Hematopoietic multipotent progenitor cell (in vitro differentiated cells): ENCODE measurements around the gene CAPN1. TPM values are rescaled to one million over a fixed set of nuclear protein-coding genes. Genes with fewer than 3 reads are reported as not detected.
A peak's percentile ranks its signal among the peaks of the same experiment; 100 is the strongest.

Experiments used
- DNase-seq, 3 donors: peaks; one replicate each; pipeline ENCODE4 v3.0.0-alpha.2; 2011 to 2015; ENCODE audit warnings: low read depth in 2 of 3, low spot score in 2 of 3
- total RNA-seq: library from RNA; depleted of rRNA; stranded (reverse); fragments of >200 nt; gene quantifications from one replicate; pipeline ENCODE4 v1.2.3, GENCODE V29; 2012

Gene CAPN1
- total RNA-seq, 1 donor, result 160 TPM

DNA sequence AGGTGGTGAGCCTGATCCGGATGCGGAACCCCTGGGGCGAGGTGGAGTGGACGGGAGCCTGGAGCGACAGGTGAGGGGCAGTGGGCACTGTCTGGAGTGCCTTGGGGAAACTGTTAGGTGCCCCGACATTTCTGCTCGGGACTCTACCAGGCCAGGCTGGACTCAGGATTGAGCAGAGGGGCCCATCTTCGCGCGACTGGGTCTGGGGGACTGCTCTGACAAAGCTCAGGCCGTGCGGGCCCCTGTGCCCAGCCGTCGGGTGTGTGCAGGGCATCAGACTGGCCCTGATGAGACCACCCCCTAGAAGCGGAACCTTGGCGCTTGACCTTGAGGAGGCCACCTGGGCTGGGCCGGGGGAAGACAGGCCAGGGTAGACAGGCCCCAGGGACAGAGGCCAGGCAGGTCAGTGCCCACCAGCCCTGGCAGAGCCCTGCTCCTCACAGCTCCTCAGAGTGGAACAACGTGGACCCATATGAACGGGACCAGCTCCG, 6.3 kb downstream of the CAPN1 start:
- DNase-seq, result no peak

DNA sequence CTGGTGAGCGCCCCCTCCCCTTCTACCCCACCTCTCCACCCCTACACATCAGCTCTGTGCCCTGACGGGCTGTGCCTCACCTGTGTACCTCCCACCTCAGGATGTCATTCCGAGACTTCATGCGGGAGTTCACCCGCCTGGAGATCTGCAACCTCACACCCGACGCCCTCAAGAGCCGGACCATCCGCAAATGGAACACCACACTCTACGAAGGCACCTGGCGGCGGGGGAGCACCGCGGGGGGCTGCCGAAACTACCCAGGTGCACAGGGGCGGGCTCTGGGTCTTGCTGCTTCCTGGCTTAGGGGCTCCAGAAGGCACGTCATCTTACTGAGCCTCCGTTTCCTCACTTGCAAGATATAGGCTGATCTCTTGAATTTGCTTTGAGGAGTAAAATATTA, 6.8 kb downstream of the CAPN1 start:
- no peak for DNase-seq

DNA sequence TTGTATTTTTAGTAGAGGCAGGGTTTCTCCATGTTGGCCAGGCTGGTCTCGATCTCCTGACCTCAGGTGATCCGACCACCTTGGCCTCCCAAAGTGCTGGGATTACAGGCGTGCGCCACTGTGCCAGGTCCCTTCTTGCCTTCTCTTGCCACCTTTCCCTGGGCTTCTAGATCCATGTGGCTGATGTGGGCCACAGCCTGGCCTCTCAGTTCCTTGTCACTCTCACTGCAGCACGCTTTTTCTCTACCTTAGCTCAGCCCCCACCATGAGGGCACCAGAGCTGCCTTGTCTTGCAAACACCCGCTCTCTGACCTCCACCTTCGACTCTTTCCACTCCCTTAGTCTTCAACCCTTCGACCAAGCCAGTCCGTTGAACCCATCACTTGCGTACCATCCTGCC, 7.5 kb downstream of the CAPN1 start:
- DNase-seq, result no peak

DNA sequence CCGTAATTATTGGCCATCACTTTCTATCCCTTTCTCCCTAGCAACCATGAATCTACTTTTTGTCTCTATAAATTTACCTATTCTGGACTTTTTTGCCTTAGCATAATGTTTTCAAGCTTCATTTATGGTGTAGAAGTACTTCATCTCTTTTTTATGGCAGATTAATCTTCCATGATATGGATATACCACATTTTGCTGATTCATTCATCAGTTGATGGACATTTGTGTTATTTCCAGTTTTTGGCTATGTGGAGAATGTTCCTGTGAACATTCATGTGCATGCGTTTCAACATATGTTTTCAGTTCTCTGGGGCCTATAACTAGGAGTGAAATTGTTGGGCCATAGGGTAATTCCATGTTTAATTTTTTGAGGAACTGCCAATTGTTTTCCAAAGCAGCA, 12.8 kb downstream of the CAPN1 start:
- DNase-seq, result no peak

DNA sequence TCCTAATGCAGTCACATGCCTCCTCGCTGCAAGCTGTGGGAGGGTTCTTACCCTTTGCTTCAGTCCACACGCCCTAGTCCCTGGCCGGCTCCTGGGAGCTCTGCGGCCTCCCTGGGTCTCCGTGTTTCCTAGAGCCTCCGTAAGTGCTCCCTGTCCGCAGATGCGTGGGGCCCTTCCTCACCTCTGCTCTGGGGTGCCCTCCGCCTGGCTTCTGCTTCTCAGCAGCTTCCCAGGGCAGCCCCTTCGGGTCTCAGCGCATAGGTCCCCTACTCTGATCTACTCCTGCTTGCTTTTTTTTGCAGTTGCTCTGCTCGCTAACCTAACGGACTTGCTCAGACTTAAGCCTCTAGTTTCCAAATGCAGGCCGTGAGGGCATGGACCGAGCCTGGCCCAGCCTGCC, 22.4 kb downstream of the CAPN1 start:
- DNase-seq, result no peak

DNA sequence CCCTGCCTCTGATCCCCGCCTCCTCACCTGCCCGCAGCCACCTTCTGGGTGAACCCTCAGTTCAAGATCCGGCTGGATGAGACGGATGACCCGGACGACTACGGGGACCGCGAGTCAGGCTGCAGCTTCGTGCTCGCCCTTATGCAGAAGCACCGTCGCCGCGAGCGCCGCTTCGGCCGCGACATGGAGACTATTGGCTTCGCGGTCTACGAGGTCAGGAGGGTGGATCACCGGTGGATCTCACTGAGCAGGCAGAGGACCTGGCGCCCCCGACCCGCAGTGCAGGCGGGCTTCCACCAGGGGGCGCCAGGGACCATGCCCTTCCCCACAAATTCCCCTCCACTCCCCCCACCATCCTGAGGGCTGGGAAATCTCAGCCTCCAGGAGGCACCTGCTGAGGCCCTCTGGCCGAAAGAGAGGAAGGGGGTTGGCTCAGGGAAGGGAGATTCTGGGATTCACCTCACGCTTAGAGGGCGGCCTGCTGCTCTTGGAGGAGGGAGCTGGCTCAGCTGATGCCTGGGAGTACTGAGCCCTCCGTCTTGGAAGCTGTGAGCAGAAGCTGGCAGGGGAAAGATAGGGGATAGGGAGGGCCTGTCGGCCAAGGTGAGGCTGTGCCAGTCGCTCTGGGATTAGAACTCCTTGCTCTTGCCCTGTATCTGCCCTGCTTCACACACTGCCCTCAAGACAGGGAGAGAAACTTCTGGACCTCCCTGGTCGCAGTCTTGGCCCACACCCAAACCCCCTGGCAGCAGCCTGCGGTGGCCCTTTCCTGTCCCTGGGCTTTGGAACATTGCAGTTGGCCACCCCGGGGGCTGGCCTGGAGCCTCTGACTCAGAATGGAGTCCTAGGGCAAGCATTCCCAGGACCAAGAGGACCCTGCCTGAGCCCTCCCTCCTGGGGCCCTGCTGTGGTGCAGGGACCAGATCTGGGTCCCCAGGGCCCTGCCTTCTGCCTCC, 23.2 kb downstream of the CAPN1 start:
- peak; percentile 29 to 62 (median 49) for DNase-seq

DNA sequence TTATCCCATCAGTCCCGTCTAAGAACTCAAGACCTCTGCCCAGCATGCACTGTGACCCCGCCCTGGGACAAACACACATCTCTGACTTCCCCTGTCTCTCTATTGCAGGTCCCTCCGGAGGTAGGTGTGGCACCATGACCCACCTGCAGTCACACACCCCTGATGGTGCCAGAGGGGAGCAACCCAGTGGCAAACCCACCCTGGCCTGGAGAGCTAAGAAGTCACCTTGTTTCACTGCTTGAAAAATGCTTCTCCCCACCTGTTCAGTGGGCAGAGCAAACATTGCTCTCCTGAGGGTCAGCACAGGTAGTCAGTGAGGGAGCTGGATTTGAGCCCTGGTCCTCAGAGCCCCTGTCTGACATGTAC, 23.9 kb downstream of the CAPN1 start:
- no peak for DNase-seq

DNA sequence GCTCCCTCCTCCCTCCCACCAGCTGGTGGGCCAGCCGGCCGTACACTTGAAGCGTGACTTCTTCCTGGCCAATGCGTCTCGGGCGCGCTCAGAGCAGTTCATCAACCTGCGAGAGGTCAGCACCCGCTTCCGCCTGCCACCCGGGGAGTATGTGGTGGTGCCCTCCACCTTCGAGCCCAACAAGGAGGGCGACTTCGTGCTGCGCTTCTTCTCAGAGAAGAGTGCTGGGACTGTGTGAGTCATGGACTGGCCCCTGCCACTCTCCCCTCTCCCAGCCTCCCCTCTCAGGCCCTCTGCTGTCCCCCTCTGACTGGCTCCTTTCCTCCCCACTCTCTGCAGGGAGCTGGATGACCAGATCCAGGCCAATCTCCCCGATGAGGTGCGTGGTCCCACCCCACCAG, 24.7 kb downstream of the CAPN1 start:
- no peak for DNase-seq

DNA sequence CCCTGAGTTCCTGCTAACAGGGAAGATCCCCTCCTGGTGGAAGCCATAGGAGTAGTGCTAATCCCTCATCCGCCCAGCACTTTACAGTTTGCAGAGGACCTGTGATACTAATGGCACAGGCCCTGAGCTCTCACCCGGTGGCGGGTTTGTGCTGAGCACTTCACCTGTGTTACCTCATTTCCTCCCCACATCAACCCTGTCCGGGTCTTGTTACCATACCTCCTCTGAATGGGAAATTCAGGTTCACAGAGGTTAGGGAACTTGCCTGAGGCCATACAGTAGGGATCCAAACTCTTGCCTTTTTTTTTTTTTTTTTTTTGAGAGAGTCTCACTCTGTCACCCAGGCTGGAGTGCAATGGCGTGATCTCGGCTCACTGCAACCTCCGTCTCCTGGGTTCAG, 25.2 kb downstream of the CAPN1 start:
- DNase-seq, result no peak

DNA sequence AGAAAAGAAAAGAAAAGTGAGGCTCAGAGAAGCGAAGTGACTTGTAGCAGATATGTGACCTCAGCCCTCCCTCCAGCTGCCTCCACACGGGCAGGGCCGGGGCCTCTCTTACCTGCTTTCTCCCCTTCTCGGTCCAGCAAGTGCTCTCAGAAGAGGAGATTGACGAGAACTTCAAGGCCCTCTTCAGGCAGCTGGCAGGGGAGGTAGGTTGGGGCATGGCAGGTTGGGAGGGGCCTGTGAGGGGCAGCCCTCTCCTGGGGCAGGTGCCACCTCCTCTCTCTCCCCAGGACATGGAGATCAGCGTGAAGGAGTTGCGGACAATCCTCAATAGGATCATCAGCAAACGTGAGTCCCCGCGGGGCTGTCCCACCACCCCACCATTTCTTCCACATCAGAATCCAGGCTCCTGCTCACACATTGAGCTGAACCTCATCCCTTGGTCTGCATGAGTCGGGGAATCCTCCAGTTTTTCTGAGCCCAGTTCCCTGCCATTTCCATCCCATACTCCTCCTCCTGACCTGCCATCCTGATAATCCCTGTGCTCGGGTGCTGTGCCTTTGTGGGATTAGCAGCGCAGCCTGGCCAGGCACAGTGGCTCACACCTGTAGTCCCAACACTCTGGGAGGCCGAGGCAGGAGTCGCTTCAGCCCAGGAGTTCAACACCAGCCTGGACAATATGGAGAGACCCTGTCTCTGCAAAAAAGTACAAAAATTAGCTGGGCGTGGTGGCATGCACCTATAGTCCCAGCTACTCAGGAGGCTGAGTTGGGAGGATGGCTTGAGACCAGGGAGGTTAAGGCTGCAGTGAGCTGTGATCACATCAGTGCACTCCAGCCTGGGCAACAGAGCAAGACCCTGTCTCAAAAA, 26.4 kb downstream of the CAPN1 start:
- DNase-seq, result no peak

DNA sequence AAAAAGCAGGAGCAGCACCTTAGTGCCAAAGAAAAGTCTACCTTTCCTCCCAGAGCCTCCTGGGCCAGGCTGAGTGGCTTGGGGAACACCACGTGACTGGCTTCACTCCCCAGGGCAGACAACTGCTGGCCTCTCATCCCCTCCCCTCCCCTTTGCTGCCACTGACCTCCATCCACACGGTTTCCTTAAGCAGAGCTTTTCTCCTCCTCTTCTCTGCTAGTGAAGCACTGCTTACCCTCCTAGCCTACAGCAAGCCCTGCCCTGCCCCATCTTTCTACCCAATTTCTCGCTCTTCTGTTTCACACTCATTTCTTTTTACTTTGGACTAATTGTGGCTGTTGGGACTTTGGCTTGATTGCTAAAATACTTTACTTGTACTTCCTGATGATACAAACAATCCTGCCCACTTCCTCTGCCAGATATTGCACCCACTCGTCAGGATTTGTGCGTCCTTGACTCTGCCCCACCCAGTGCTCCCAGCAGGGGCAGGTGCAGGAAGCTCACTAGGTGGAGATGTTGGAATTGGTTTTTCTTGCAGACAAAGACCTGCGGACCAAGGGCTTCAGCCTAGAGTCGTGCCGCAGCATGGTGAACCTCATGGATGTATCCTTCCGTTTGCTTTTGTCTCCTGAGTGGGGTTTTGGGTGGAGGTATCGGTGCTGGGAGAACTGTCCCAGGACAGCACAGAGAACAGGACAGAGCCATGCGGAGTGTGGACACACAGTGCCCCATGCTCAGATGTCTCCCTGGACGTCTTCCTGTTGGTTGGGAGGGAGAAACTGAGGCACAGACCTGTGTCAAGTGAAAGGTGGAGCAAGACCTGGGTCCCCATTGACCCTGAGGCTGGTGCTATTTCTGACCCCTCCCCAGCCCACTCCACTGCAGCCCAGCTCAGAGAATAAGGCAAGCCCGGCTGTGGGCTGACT, 27.3 kb downstream of the CAPN1 start:
- no peak for DNase-seq

DNA sequence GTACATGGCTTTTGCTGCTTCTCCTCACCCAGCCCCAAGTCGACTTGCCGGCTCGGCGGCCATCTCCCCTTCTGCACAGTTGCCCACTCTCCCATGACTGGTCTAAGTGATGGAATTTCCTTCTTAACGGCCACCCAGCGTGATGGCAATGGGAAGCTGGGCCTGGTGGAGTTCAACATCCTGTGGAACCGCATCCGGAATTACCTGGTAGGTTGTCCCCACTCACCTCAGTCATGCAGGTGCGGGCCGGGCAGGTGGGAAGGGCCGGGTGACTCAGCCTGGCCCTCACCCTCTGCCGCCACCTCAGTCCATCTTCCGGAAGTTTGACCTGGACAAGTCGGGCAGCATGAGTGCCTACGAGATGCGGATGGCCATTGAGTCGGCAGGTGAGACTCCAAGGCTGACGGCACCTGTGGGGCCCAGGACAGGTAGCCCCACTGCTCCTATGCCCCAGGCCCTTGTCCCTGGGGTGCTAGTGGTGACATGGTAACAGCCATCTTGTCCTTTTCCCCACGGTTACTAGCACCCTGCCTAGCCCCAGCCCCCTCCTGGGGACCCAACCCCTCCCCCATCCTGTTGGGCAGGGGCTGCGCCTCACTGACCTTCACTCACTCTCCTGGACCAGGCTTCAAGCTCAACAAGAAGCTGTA, 28.1 kb downstream of the CAPN1 start:
- no peak for DNase-seq

DNA sequence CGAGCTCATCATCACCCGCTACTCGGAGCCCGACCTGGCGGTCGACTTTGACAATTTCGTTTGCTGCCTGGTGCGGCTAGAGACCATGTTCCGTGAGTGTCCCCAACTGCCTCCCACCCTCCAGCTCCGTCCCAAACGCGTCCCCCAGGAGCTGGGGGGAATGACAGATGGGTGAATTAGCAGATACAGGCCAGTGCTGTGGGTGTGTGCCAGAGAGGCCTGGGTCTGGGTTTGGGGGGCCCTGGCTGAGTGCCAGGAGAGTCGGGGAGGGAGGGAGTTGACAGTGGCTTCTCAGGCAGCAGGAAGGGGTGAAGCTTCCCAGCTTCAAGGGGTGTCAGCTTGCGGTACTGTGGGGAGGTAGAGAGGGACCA, 28.6 kb downstream of the CAPN1 start:
- DNase-seq, result no peak

DNA sequence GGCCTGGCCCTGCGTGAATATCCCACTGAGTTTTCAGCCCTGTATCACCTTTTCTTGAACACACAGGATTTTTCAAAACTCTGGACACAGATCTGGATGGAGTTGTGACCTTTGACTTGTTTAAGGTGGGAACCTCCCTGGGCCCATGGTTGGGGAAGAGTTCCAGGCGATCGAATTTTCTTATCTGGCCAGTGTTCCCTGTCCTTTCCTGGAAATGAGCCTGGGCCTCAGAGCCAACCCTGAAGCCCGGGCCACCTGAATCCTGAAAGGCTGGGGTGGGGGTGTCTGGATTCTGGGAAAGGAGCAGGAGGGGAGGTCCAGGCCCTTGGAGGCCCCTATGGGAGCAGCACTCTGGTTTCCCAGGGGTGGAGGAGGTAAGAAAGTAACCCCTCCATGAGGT, 29.0 kb downstream of the CAPN1 start:
- no peak for DNase-seq

DNA sequence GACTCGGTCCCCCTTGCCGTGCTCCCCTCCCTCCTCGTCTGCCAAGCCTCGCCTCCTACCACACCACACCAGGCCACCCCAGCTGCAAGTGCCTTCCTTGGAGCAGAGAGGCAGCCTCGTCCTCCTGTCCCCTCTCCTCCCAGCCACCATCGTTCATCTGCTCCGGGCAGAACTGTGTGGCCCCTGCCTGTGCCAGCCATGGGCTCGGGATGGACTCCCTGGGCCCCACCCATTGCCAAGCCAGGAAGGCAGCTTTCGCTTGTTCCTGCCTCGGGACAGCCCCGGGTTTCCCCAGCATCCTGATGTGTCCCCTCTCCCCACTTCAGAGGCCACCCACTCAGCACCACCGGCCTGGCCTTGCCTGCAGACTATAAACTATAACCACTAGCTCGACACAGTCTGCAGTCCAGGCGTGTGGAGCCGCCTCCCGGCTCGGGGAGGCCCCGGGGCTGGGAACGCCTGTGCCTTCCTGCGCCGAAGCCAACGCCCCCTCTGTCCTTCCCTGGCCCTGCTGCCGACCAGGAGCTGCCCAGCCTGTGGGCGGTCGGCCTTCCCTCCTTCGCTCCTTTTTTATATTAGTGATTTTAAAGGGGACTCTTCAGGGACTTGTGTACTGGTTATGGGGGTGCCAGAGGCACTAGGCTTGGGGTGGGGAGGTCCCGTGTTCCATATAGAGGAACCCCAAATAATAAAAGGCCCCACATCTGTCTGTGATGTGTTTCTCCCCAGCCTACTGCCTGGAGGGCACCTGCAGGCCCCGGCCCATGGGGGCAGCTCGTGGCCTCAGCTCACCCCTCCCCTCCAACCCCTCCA, 29.8 kb downstream of the CAPN1 start:
- DNase-seq, result no peak

DNA sequence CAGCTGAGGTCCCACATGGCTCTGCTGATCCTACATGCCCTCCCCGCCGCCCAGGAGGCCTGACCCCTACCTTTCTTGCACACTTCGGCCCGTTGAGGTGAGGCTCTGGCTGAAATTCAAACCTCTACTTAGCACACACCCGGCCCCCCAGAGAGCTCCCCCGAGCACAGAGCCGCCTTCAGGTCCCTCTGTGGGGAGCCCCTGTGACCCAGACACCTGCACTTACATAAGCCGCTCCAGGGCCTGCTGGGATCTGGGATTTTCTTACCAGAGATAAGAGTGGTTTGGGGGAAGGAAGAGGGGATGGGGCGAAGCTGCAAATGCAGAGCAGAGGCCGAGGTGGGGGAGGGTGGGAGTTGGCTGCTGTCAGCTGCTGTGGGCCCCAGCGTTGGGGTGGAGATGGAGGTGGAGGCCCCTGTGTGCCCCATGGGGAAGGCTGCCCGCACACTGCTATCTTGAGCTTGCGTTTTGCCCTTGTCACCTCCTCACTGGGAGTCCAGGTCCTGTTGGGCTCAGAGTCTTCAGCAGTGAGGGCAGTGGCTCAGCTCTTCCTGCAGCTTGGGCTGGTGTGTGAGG, 30.6 kb downstream of the CAPN1 start:
- no peak for DNase-seq

DNA sequence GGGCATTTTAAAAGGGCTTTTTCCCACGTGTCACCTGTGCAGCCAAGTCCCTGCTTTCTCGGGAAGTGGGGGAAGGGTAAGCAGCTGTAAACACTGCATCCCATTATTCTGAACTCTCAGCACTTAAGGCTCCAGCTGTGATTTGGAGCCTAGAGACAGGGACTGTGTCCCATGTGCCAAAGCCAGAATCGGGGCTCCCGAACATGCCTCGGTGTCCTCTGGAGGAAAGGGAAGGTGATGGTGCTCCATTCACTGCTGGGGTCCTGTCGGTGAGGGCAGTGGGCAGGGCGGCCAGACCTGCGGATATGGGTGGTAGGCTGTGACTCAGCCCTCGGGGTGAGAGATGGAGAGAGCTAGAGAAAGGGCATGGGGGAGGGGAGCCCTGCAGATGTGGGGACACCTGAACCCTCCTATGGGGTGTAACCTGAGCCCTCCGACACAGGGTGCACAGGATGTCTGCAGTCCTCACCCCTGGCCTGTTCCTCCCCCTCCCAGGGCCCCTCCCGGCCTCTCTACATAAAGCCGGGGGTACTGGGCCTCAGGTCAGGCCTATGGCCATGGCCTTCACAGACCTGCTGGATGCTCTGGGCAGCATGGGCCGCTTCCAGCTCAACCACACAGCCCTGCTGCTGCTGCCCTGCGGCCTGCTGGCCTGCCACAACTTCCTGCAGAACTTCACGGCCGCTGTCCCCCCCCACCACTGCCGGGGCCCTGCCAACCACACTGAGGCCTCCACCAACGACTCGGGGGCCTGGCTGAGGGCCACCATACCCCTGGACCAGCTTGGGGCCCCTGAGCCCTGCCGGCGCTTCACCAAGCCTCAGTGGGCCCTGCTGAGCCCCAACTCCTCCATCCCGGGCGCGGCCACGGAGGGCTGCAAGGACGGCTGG, 31.8 kb downstream of the CAPN1 start:
- peak in 2 of 3 donors; percentile 49 to 57 for DNase-seq
